ENCODE measurements around the gene ELL2.
A peak's percentile ranks its signal among the peaks of the same experiment; 100 is the strongest.
"Not testable (repeated sequence)": the region's sequence is repeated elsewhere in the genome, so short reads cannot be mapped to it uniquely, and the experiment has no call there.

ELL2 gene

GRCh38 chr5:95880081-95880926 lies 81.3 kb downstream of the ELL2 start:
- DNase-seq (ENCODE audit: low spot score): no peak

DNA sequence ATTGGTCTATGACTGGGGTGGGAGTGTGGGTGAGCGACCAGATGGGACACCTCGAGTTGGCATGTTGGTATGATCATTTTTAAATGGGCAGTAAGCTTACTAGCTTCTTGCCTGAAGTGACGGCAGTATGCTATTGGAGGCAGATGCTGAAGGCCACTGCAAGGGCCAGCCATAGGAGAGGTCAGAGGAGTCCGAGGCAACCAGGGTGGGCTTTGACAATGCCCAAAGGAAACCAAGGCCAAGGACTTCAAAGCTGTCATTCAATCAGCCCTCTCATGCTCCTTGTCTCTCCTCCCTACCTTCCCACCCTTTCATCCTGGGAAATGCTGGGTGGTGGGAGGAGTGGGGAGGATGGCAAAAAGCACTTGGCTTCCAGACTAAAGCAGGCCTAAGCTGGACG lies 82.0 kb downstream of the ELL2 start:
- no peak for DNase-seq (ENCODE audit: low spot score)

DNA sequence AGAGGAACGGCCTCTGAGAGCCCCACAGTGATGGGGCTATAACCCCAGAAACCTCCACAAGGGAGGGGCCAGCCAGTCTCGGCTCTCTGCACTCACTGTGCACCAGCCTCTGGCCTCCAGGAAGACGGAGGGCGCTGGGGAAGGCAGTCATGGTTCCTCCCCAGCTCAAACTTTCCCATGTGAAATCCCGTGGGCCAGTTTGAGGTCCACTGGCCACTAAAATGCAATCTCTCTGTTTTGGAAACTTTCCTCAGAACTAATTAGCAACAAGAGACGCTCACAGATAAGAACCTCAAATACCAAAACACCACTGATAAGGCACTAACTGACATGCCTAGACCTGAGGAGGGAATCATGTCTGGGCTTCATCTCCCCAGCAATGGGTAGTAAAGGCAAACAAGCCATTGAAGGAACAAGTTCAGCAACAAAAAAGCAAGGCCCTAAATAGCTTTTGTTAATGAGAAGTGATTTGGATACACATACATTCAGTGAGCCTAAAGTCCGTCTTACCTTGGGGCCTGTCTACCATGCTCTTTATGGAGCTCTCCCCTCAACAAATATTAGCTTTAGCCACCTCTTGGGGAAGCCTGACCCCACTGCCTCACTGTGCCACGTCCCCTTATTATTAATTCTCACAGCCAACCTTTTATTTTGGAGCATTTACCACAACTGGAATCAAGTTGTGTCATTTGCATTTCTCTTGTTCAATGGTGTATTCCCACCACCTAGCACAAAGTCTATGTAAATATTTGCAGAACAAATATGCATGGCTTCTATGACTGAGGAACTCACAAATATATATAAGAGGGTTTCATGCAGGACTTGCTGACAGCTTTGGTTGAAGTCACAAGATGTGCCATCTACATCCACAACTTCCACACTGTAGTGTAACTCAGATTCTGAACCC lies 83.0 kb downstream of the ELL2 start:
- no peak for DNase-seq (ENCODE audit: low spot score)

- DNase-seq (ENCODE audit: low spot score): no peak
Measured at GRCh38 chr5:95876782-95877181, 84.9 kb downstream of the ELL2 start.

- no peak for DNase-seq (ENCODE audit: low spot score)
Measured at GRCh38 chr5:95874246-95874645, 87.4 kb downstream of the ELL2 start.

- no peak for DNase-seq (ENCODE audit: low spot score)
Measured at GRCh38 chr5:95873351-95873750, 88.3 kb downstream of the ELL2 start.

DNA sequence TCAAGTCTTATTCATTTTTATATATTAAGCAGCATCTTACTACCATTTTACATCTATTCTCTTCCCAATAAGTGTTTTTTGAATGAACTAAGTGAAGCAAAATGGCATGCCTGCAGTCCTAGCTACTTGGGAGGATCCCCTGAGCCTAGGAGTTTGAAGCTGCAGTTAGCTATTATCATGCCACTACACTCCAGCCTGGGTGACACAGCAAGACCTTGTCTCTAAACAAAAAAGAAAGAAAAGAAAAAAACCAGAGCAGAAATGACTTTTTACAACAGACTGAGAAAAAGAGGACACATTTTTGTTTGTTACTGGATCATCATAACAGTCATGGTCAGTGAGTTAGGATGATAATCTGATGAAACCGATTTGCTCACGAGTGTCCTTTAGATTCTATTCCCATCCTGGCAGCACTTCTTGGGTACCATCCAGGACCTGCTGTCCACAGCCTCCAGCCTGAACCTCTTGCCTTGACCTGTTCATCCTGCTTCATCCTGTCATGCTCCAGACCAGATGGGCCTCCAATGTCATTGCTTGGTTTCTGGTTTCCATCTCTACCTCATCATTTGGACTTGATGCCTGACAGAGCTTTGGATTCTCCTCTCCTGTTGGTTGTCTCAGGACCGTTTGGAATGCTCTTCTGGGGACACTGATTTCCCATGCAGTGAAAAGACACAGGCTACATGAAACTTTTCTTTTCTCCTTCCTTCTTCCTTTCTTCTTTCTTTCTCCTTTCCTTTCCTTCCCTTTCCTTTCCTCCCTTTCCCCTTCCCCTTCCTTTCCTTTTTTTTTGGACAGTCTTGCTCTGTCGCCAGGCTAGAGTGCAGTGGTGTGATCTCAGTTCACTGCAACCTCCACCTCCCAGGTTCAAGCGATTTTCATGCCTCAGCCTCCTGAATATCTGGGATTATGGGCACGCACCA lies 89.0 kb downstream of the ELL2 start:
- DNase-seq (ENCODE audit: low spot score): no peak

- no peak for DNase-seq (ENCODE audit: low spot score)
Measured at GRCh38 chr5:95871146-95871806, 90.4 kb downstream of the ELL2 start.

- DNase-seq (ENCODE audit: low spot score): no peak
Measured at GRCh38 chr5:95870105-95870672, 91.5 kb downstream of the ELL2 start.

- not testable (repeated sequence) for DNase-seq (ENCODE audit: low spot score)
Measured at GRCh38 chr5:95869173-95869855, 92.3 kb downstream of the ELL2 start.

DNA sequence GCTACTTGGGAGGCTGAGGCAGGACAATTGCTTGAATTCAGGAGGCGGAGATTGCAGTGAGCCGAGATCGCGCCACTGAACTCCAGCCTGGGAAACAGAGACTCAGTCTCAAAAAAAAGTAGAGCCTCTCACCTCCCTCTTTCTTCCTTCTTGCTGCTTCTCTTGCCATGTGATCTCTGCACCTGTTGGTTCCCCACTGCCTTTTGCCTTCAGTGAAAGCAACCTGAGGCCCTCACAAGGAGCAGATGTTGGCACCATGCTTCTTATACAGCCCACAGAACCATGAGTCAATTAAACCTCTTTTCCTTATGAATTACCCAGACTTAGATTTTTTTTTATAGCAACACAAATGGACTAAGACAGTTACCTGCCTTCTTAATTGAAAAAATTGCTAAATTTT lies 93.5 kb downstream of the ELL2 start:
- no peak for DNase-seq (ENCODE audit: low spot score)

GRCh38 chr5:95866435-95867040 lies 95.1 kb downstream of the ELL2 start:
- DNase-seq (ENCODE audit: low spot score): no peak

DNA sequence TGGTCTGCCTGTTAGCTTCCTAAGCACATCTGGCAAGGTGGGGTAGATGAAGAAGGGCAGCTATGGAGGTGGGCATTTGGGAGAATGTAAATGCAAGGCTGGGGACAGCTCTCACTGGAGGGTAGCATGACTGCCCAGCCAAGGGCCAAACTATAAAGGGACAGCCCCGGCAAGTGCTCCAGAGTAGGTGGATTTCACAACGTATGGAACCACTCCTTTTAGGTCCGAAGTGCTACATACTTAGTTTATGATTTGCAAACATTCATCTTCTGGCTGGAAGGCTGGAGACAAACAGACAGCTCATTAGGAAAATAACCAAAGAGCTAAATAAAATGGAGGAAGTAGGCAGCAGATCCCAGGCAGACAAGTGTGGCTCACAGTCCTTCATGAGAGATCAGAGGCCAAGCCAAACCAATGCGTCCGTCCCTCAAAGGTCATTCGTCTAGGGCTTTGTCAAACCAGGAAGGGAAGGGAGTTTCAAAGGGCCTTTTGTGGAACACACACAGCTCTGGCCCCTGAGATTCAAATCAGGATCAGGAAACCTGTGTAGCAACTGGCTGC lies 96.6 kb downstream of the ELL2 start:
- DNase-seq (ENCODE audit: low spot score): no peak

DNA sequence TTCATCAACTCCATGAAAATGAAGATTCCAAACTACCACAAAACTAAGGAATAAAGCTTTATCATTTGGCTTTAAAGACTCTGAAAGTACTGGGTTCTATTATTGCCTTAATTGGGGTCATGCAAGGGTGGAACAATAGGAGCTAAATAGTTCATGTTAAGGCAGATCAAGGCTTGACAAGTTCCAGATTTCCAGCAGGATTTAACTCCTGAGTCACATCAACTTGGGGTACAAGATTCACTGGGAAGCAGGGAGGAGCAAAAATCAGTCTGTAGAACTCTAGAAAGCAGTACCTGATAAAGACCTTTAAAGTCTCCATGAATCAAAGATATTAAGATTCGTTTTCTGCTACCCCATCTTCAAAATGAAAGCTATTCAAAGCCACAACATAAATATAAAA lies 97.2 kb downstream of the ELL2 start:
- DNase-seq (ENCODE audit: low spot score): no peak

DNA sequence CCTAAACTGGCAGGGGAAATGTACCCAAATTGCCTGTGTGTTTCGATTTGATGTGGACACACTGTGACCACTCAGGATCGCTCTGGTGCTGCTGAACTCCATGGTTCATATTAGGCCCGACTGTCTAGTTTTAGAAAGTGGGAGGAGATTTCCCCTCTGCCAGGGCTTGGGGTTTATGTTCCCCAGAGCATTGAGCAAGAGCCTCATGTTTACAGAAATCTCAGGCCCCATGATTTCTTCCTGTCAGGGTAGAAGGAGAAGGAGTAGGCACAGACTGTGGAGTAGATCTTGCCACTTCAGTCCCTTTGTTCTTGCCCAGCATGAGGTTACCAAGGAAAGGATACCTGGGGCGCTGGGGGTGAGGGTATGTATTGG lies 98.3 kb downstream of the ELL2 start:
- DNase-seq (ENCODE audit: low spot score): peak; percentile 71

- no peak for DNase-seq (ENCODE audit: low spot score)
Measured at GRCh38 chr5:95862671-95863382, 98.8 kb downstream of the ELL2 start.

GRCh38 chr5:95861864-95862561 lies 99.6 kb downstream of the ELL2 start:
- no peak for DNase-seq (ENCODE audit: low spot score)

DNA sequence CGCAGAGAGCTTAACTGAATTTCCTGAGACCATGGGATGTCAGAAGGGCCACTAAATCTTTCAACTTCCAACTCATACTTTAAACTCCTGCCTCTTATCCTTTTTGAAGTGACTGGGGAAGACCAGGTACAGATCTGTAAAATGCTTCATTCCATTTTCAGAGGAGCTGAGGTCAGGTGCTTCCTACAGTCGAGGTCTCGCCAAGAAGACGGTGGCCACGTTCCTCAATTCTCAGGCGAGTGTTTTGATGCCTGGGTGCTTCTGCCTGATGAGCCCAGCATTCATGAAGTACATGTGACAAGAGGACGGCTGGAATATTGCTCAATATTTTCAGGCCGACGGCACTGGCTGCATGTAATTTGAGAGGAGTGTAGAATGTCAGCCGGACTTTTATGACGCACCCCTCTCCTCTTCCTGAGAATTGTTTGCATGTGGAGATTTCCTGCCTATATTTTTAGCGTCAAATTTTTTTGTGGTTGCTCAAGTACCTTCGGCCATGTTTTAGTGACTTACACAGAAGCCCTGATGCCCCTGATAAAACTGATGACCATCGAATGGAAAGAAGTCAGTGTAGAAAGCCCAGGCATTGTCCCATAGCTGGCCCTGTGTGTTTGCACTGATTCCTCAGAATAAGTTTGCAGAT lies 100.3 kb downstream of the ELL2 start:
- peak; percentile 80 for DNase-seq (ENCODE audit: low spot score)

All from GM03348 (cell line).